ENCODE data around the gene SLC4A5.

SLC4A5 gene

DNA sequence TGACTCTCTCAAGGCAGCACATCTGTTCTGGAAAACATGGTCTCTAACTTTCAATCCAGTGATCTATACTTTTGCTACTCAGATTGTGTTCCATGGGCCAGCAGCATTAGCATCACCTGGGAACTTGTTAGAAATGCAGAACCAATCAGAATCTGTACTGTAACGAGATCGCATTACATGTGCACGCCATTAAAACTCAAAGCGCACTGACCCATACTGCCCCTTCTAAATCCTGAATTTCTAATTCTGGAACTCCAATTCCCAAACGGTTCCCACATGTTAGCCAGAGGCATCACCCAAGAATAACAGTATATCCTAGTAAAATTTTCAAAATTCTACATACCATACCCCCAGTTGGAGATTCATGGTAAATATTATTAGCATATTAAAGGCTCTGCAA is 47.4 kb upstream of the SLC4A5 start:
- no peak for TF ChIP-seq TAF1 (IDR thresholded peaks at IDR 0.05; ENCODE audit: borderline replicate concordance, insufficient read depth, low read length)
- TF ChIP-seq, protein P1, sequence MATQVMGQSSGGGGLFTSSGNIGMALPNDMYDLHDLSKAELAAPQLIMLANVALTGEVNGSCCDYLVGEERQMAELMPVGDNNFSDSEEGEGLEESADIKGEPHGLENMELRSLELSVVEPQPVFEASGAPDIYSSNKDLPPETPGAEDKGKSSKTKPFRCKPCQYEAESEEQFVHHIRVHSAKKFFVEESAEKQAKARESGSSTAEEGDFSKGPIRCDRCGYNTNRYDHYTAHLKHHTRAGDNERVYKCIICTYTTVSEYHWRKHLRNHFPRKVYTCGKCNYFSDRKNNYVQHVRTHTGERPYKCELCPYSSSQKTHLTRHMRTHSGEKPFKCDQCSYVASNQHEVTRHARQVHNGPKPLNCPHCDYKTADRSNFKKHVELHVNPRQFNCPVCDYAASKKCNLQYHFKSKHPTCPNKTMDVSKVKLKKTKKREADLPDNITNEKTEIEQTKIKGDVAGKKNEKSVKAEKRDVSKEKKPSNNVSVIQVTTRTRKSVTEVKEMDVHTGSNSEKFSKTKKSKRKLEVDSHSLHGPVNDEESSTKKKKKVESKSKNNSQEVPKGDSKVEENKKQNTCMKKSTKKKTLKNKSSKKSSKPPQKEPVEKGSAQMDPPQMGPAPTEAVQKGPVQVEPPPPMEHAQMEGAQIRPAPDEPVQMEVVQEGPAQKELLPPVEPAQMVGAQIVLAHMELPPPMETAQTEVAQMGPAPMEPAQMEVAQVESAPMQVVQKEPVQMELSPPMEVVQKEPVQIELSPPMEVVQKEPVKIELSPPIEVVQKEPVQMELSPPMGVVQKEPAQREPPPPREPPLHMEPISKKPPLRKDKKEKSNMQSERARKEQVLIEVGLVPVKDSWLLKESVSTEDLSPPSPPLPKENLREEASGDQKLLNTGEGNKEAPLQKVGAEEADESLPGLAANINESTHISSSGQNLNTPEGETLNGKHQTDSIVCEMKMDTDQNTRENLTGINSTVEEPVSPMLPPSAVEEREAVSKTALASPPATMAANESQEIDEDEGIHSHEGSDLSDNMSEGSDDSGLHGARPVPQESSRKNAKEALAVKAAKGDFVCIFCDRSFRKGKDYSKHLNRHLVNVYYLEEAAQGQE (IDR thresholded peaks at IDR 0.05; ENCODE audit: insufficient read depth in 1 of 2, low read depth in 2 of 2, low read length in 2 of 2), result no peak
- no peak for TF ChIP-seq POLR2AphosphoS5 (IDR thresholded peaks at IDR 0.05; ENCODE audit: low read depth, low read length)

DNA sequence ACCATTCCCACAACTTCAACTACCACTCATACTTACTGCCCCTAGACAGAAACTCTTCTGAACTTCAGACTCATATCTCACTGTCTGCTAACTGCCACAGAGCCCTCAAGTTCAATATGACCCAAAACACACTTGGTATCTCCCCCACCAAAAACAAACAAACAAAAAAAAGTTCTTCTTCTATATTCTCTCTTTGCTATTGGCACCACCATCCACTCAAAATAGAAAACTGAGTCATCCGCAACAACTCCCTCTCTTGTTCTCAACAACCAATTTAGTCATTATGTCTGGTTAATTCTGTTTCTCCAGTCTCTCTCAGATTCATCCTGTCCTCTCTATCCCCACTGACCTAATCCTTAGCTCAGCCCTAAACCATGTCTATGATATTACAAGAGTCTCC is 44.1 kb upstream of the SLC4A5 start:
- TF ChIP-seq TAF1 (IDR thresholded peaks at IDR 0.05; ENCODE audit: borderline replicate concordance, insufficient read depth, low read length) (no peak), FOXP2 (optimal IDR thresholded peaks at IDR 0.05; ENCODE audit: borderline replicate concordance, extremely low read depth, extremely low read length, insufficient read depth) (no peak), POLR2AphosphoS5 (IDR thresholded peaks at IDR 0.05; ENCODE audit: low read depth, low read length) (no peak), SIN3A (IDR thresholded peaks at IDR 0.05; ENCODE audit: borderline replicate concordance, insufficient read depth, low read length) (no peak)
- TF ChIP-seq, protein P1 (IDR thresholded peaks at IDR 0.05; ENCODE audit: insufficient read depth in 1 of 2, low read depth in 2 of 2, low read length in 2 of 2), result no peak

DNA sequence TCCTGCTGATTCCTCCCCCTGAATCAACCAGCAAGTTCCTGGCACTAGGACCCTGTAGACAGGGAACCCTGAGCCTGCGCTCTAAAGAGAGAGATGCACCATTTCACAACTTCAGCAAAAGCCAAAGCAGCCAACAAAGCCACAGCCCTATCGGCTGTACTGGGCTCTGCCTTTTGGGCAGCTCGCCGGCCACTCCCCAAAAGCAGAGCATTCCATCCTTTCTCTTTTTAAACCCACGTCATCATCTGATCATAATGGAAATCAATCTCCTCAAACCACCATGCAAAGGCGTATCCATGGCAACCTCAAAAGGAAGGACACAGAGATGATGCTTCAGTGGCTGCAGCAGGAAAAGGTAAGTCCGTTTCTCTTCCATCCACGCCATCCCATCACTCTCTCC is 42.2 kb upstream of the SLC4A5 start:
- no peak for TF ChIP-seq SIN3A (IDR thresholded peaks at IDR 0.05; ENCODE audit: borderline replicate concordance, insufficient read depth, low read length)
- TF ChIP-seq, protein P1 (IDR thresholded peaks at IDR 0.05; ENCODE audit: insufficient read depth in 1 of 2, low read depth in 2 of 2, low read length in 2 of 2), result no peak
- no peak for TF ChIP-seq POLR2AphosphoS5 (IDR thresholded peaks at IDR 0.05; ENCODE audit: low read depth, low read length)
- no peak for TF ChIP-seq TAF1 (IDR thresholded peaks at IDR 0.05; ENCODE audit: borderline replicate concordance, insufficient read depth, low read length)
- TF ChIP-seq FOXP2 (optimal IDR thresholded peaks at IDR 0.05; ENCODE audit: borderline replicate concordance, extremely low read depth, extremely low read length, insufficient read depth), result no peak

DNA sequence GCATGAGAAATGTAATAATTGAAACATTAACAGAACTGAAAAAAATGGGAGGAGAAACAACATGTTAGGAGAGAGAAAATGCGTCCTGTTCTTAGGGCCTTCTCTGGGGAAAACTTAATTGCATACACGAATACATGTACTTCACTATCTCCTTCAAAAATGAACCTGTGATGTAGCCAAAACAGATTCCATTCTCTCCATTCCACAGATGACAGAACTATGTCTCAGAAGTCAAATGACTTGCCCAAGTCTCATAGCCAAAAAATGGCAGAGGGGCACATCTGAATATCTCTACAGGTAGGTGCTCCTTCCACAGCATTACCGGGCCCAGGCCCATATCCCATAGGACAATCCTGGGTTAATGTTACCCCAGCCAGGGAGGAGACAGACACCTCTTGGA is 40.8 kb upstream of the SLC4A5 start:
- TF ChIP-seq SIN3A (IDR thresholded peaks at IDR 0.05; ENCODE audit: borderline replicate concordance, insufficient read depth, low read length) (no peak), TAF1 (IDR thresholded peaks at IDR 0.05; ENCODE audit: borderline replicate concordance, insufficient read depth, low read length) (no peak), POLR2AphosphoS5 (IDR thresholded peaks at IDR 0.05; ENCODE audit: low read depth, low read length) (no peak), FOXP2 (optimal IDR thresholded peaks at IDR 0.05; ENCODE audit: borderline replicate concordance, extremely low read depth, extremely low read length, insufficient read depth) (no peak)
- TF ChIP-seq, protein P1 (IDR thresholded peaks at IDR 0.05; ENCODE audit: insufficient read depth in 1 of 2, low read depth in 2 of 2, low read length in 2 of 2), result no peak

DNA sequence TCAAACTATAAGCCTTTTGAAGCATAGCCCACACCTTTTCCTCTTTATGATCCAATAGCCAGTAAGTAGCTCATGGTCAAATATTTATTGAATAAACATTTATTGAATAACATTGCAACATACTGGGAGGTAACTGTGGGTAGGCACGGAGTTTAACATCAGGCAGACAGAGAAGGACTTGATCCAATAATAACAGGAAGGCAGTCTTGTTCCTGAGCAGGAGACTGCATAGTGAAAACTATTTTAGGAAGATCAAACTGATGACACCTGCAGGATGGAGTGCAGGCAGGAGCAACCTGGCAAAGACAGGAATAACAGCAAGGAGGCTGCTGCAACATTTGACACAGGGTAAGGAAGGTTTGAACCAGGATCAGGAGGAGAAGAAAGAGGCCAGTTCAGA is 40.0 kb upstream of the SLC4A5 start:
- TF ChIP-seq, protein P1 (IDR thresholded peaks at IDR 0.05; ENCODE audit: insufficient read depth in 1 of 2, low read depth in 2 of 2, low read length in 2 of 2), result no peak
- TF ChIP-seq SIN3A (IDR thresholded peaks at IDR 0.05; ENCODE audit: borderline replicate concordance, insufficient read depth, low read length), result no peak
- TF ChIP-seq TAF1 (IDR thresholded peaks at IDR 0.05; ENCODE audit: borderline replicate concordance, insufficient read depth, low read length), result no peak
- TF ChIP-seq FOXP2 (optimal IDR thresholded peaks at IDR 0.05; ENCODE audit: borderline replicate concordance, extremely low read depth, extremely low read length, insufficient read depth), result no peak
- TF ChIP-seq POLR2AphosphoS5 (IDR thresholded peaks at IDR 0.05; ENCODE audit: low read depth, low read length), result no peak
